NCI-H748 (cell line): Measurements from ENCODE around the gene NR2E1.

Experiments used
- DNase-seq: peaks from one replicate; lab custom pipeline; 2025; ENCODE audit not compliant: unreplicated experiment; lab: John Stamatoyannopoulos, UW

Gene NR2E1

DNA sequence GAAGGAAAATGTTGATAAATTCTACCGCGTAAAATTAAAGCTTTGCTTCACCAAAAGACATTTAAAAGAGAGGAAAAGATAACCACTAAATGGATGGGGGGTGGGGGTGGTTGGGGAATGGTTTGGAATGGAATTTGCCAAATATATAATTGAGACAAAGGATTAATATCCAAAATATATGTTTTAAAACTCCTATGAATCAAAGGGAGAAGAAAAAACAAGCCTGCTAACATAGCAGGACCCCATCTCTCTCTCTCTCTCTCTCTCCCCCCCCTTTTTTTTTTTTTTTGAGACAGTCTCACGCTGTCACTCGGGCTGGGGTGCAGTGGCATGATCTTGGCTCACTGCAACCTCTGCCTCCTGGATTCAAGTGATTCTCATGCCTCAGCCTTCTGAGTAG lies 13.4 kb upstream of the NR2E1 start:
- DNase-seq: no peak

GRCh38 chr6:108156180-108156937 lies 9.5 kb upstream of the NR2E1 start:
- DNase-seq: peak; percentile 60

- DNase-seq: no peak
Measured at GRCh38 chr6:108156938-108157233, 8.9 kb upstream of the NR2E1 start.

- peak; percentile 57 for DNase-seq
Measured at GRCh38 chr6:108157234-108157980, 8.4 kb upstream of the NR2E1 start.

GRCh38 chr6:108157981-108158525 lies 7.8 kb upstream of the NR2E1 start:
- peak; percentile 76 for DNase-seq

DNA sequence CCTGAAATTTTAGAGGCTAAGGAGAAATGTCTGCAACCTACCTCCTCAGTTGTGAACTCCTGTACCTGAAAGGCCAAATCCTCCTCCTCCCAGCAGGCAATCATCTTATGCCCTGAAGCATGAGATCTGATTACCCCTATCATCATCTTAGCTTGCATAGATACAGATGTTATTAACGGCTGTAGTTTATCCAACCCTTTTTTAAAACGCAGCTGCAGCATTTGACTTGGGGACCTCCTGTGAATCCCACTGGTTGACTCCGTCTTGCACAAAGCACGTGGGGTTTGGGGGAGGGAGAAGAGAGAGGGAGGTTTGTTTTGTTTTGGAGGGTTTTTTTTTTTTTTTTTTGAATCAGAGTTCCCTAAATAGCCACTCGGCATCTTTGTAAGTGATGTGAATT lies 5.8 kb upstream of the NR2E1 start:
- no peak for DNase-seq

DNA sequence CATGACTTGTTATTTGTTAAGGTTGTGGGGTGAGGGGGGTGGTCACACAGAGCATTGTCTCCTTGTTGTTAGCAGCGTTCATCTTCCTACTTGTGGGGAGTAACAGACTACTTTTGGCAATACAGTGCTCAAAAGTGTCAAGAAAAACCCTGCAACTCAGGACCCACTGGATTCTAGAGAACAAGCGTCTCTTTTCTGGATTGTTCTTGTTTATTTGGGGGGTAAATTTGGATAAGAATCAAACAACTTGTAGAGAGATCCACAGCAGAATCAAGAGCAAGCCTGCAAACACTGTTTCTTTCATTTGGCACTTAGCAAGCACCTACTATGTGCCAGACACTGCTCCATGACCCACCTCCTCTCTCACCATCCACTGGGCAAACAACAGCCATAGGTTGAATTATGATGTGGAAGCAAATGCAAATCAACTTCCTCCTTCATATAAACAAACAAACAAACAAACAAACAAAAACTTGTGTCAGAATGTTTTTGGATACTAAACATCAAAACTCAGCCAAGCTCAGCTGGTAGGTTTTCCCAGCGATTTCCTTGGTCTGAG lies 4.0 kb upstream of the NR2E1 start:
- no peak for DNase-seq

DNA sequence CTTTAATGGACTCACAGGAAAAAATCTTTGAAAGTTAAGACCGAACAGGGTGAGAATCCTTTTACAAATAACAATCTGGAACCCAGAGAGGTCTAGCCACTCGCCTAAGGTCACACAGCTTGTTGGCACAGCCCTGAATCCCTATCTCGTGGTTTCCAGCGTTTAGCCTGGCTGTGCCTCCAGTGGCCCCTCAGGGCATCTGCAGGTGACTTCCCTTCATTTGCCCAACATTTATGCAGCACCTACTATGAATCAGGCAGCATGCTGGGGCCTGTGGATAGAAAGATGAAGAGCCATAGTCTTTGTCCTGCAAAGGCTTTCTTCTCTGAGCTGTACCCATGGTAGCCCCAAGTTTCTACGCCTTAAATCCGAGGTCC lies 2.6 kb upstream of the NR2E1 start:
- DNase-seq: peak; percentile 39

DNA sequence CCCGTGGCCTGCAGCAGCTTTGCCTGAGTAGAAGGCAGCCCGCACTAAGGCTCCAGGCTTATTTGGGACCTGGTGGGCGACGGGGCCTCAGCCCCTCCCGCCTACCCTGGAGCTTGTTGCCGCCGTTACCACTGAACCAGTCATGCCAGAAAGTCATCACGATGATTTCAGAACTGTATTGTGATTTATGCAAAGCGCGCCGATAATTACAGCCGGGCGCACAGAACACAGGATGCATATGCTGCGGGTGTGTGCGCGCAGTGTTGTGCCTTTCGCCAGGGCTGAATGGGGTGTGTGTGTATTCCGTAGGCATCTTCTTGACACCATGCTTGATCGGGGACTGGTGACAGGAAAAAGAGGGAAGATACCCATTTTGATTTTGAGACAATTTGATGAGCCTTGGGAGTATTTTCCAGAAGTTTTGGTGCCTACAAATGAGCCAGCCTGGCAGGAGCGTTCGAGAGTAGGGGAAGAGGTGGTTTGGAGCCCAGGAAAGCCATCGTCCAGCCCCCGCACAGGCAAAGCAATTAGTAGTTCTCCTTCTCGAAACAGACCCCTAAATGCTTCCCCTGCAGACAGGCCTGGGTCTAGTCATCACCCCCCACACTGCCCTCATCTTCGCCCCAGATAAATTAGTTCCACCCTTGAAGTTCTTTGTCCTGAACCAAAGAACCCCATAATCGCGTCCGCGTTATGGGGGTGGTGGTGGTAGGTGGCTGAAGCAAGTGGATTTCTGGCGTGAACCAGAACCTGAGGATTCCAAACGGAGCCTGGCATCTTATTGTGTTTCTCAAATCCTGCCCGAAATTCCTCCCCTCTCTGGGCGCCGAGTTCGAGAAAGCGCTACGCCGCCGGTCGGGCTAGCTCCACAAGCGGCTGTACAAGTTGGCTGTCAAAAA lies 1.9 kb upstream of the NR2E1 start:
- peak; percentile 70 for DNase-seq

- DNase-seq: no peak
Measured at GRCh38 chr6:108164543-108164814, 1.3 kb upstream of the NR2E1 start.

DNA sequence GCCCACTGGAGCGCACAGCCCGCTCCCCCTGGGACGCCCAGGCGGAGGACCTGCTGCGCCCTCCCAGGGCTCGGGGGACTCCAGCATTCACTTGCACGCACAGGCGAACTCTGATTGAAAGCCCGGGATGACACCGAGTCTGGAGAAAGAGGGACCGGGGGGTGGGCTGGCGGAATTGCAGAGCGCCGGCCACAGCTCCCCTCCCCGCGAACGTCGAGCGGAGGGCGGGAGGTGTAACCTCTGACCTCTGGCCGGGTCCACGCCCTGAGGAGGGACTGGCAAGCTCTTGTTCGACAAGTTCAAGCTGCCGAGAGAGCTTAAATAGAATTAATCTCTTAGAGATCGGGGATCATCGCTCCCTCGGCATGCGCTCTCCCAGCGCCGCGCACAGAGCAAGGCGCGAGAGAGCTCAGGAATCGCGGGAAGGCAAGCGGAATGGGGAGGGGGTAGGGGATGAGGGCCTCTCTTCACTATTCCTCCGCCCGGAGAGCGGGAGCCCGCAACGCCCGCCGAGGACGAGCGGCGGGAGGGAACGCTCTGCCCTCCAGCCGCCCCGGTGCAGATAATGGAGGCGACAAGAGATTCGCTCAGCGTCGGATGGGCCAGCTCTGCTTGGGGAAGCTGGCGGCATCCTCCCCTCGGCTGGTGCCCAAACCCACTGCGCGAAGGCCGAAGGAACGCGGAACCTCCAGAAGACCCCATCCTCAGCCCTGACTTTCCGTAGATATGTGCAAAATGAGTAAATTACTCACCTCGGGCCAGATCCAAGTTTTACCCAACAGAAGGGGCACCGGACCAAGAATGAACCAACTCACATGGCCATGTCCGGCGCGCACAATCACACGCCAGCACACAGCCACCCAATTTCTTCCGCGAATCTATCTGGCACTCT lies 761 bp upstream of the NR2E1 start:
- DNase-seq: no peak

GRCh38 chr6:108166664-108167448 lies 1.0 kb downstream of the NR2E1 start:
- no peak for DNase-seq

GRCh38 chr6:108167449-108168089 lies 1.7 kb downstream of the NR2E1 start:
- DNase-seq: no peak

DNA sequence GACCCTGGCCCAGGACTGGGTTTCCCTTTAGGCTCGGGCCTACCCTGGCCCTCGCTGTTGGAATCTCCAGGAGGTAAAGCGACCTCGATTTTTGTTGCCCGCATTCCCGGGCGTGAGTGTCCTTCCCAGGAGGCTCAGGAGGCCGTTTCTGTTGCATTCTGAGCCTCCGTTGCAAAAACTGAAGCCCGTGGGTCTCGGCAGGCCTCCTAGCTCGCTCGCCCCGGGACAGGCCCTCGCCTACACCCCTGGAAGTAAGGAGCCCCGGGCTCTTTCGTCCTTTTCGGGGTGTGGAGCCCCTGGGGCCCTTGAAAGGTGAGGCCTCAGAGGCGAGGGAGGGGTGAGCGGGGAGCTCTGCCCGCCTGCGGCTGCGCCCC lies 2.3 kb downstream of the NR2E1 start:
- no peak for DNase-seq

DNA sequence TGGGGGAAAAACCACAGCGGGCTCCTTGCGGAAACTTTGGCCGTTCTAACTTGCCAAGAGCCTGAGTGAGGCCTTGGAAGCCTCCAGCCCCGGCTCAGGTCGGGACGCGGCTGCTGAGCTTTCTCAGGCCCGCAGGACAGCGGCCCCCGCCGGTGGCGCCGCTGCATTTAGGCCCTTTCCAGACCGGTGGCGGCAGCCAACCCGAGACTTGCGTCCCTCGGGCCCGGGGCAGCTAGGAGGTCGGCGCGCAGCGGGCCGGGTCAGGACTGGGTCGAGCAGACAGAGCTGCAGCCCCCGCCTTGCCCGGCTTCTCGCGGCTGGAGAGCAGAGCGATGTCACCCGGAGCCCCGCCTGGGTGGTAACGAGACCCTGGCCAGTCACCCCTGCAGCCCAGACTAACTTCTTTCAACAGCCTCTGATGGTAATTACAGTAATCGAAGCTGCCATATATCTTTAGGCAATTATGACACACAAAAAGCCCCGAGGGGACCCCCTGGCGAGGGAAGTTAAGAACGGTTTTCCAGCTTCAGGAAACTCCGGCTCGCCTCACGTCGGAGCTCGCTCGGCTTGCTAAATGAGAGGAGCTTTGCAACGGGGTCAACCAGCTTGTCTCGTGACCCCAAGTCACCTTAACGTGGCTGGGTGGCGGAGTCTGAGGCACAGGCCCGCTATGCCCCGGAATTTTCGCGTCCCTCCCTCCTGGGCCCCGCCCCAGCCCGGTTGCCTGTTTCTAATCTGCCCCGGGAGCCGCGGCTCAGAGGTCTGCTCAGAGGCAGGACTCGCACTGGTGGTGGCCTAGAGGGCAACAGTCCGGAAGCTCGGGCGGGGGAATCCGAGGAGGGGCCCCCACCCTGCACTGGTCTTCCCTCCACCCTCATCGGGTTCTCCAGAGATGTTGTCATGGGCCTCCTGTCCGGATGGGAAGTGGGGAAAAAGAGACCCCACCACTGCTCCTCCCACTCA lies 3.0 kb downstream of the NR2E1 start:
- DNase-seq: peak; percentile 26

GRCh38 chr6:108169464-108170331 lies 3.9 kb downstream of the NR2E1 start:
- no peak for DNase-seq
